Measurements from ENCODE around the gene FGF8. TPM values are rescaled to one million over a fixed set of nuclear protein-coding genes. Genes with fewer than 3 reads are reported as not detected.

The FGF8 gene
- total and polyA plus RNA-seq, 9 of the 15 experiments (the other 6 are each of a cell fraction or from before 2014, with no cell fraction given): 0.13 to 0.82 (median 0.37) TPM; not detected in 5

- no peak for TF ChIP-seq TCF15 (CRISPR knock-in tag; IDR thresholded peaks at IDR 0.05)
- no peak for TF ChIP-seq C11orf30 (IDR thresholded peaks at IDR 0.05; ENCODE audit: low read depth)
- TF ChIP-seq ZNF830 (CRISPR knock-in tag; IDR thresholded peaks at IDR 0.05): no peak
- no peak for TF ChIP-seq MBD2 (IDR thresholded peaks at IDR 0.05; ENCODE audit: borderline replicate concordance, low read depth)
- TF ChIP-seq ZNF785 (CRISPR knock-in tag; IDR thresholded peaks at IDR 0.05): no peak
- no peak for TF ChIP-seq THAP12 (CRISPR knock-in tag; IDR thresholded peaks at IDR 0.05)
- no peak for TF ChIP-seq TEAD4 (IDR thresholded peaks at IDR 0.05; ENCODE audit: low read length)
- no peak for TF ChIP-seq TEAD4 (CRISPR knock-in tag; IDR thresholded peaks at IDR 0.05; ENCODE audit: borderline replicate concordance)
These were observed 6.3 kb downstream of the FGF8 start (continued) for GRCh38 chr10:101769541-101770180.

DNA sequence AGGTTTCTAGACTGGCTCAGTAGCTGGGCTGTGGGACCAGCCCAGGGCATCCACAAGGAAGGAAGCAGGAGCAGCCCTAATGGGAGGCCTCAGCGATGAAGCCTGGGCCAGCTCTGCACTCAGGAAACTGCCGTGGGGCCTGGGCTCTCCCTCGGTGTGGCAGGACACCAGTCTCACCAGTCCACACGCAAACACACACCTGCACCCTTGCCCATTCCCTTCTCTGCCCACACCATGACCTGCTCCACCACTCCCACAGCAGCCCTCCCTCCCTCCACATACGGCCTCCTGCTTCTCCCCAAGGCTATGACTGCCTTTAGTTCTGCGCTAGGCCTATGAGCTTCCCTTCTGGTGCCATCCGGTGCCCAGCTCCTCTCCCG lies 7.1 kb downstream of the FGF8 start:
- H3K4me1 ChIP-seq (replicated peaks in 1 of 2; ENCODE audit: control insufficient read depth in 2 of 2, insufficient read depth in 2 of 2, low read length in 2 of 2): peaks cover 0 to 12% of the 10 kb centered on the region in 2 experiments; a peak in 2 of 5 replicates
- WGBS (ENCODE audit: insufficient coverage, low coverage, missing lambda C conversion rate): 21% methylated on average over 7 of the region's 8 CpGs
- intact Hi-C loops (cut with micrococcal nuclease): no loop called here
- ATAC-seq: no peak
- CTCF ChIA-PET (ENCODE audit: low intra/inter-chr PET ratio): no interaction called here
- H3K4me2 ChIP-seq (ENCODE audit: insufficient read depth, low read length): no peak overlapping the region
- no peaks in the 10 kb centered on the region for H3K36me3 ChIP-seq (ENCODE audit: control insufficient read depth, insufficient read depth, low read length)
- H3K9ac ChIP-seq (ENCODE audit: insufficient read depth in 1 of 2, low read depth in 2 of 2, low read length in 2 of 2): peak overlapping the region in 1 of 2 experiments; percentile 40; a peak in 1 of 4 replicates
- H3K9me1 ChIP-seq (ENCODE audit: control insufficient read depth, insufficient read depth, low read length): no peaks in the 10 kb centered on the region
- POLR2A ChIA-PET: interaction anchor here (1.5 to 1.6 kb wide), 2 partner anchors 11 to 13 kb away, joined by 4 to 6 read pairs; no protein-coding TSS in a partner anchor
- FAIRE-seq: no peak
- H3K4me3 ChIP-seq: no peak overlapping the region
- BruUV-seq (replicated peaks): no TSS peak
- no peak overlapping the region for H2AFZ ChIP-seq (ENCODE audit: low read depth, low read length)
- no peaks in the 10 kb centered on the region for H3K9me3 ChIP-seq (replicated peaks; ENCODE audit: control insufficient read depth, insufficient read depth, low read depth, low read length)
- in situ Hi-C loops (cut with MboI): no loop called here
- DNase-seq (ENCODE audit: extremely low read depth in 1 of 4, low spot score in 3 of 4): no peak
- no peaks in the 10 kb centered on the region for H3K79me2 ChIP-seq (ENCODE audit: control insufficient read depth, insufficient read depth, low read length)
- H3K27me3 ChIP-seq (ENCODE audit: control insufficient read depth in 2 of 2, insufficient read depth in 2 of 2, low read length in 2 of 2): peaks cover 24 to 56% of the 10 kb centered on the region in 2 experiments
- no peak overlapping the region for H3K27ac ChIP-seq (ENCODE audit: extremely low read depth, low read depth, low read length)
- 0 out of 2 replicates have a peak, but pooled peaks cover 5% of the 10 kb centered on the region for H4K20me1 ChIP-seq (replicated peaks; ENCODE audit: control insufficient read depth, insufficient read depth, low read length)
- TF ChIP-seq, protein P1, sequence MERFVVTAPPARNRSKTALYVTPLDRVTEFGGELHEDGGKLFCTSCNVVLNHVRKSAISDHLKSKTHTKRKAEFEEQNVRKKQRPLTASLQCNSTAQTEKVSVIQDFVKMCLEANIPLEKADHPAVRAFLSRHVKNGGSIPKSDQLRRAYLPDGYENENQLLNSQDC (CRISPR knock-in tag; IDR thresholded peaks at IDR 0.05): no peak
- TF ChIP-seq DDX20 (tag; IDR thresholded peaks at IDR 0.05; ENCODE audit: low read depth): no peak
- no peak for TF ChIP-seq MYC (IDR thresholded peaks at IDR 0.05; ENCODE audit: low read depth, low read length)
- TF ChIP-seq MYC (CRISPR knock-in tag; IDR thresholded peaks at IDR 0.05; ENCODE audit: borderline replicate concordance, low read depth): no peak
- no peak for TF ChIP-seq RBM14 (IDR thresholded peaks at IDR 0.05; ENCODE audit: borderline replicate concordance, insufficient read depth, low read depth, low read length)
- TF ChIP-seq, protein P2, sequence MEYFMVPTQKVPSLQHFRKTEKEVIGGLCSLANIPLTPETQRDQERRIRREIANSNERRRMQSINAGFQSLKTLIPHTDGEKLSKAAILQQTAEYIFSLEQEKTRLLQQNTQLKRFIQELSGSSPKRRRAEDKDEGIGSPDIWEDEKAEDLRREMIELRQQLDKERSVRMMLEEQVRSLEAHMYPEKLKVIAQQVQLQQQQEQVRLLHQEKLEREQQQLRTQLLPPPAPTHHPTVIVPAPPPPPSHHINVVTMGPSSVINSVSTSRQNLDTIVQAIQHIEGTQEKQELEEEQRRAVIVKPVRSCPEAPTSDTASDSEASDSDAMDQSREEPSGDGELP (CRISPR knock-in tag; IDR thresholded peaks at IDR 0.05; ENCODE audit: borderline replicate concordance): no peak
- no peak for TF ChIP-seq POLR2B (IDR thresholded peaks at IDR 0.05; ENCODE audit: low read depth, partially characterized antibody)
- no peak for TF ChIP-seq E2F5 (CRISPR knock-in tag; IDR thresholded peaks at IDR 0.05)
- no peak for TF ChIP-seq SRSF1 (IDR thresholded peaks at IDR 0.05; ENCODE audit: low read depth, low read length)

Data from K562 (cell line).